ENCODE measurements around the gene ERC2.

The ERC2 gene

GRCh38 chr3:55988905-55989304, 479.4 kb downstream of the ERC2 start:
- no peak for TF ChIP-seq POLR2A (IDR thresholded peaks at IDR 0.05; ENCODE audit: extremely low read depth, insufficient read length)
- no peak for TF ChIP-seq MAX (IDR thresholded peaks at IDR 0.05; ENCODE audit: low read depth, low read length)
- TF ChIP-seq MYC (IDR thresholded peaks at IDR 0.05; ENCODE audit: low read depth, low read length), result no peak
- no peak for TF ChIP-seq CTCF (IDR thresholded peaks at IDR 0.05; ENCODE audit: low read depth, low read length)
- no peak for DNase-seq (ENCODE audit: low read depth)
- no peak overlapping the region for H3K4me3 ChIP-seq (ENCODE audit: low read depth, low read length)

GRCh38 chr3:55984626-55985025, 483.6 kb downstream of the ERC2 start:
- no peak overlapping the region for H3K4me3 ChIP-seq (ENCODE audit: low read depth, low read length)
- TF ChIP-seq MAX (IDR thresholded peaks at IDR 0.05; ENCODE audit: low read depth, low read length) (no peak), CTCF (IDR thresholded peaks at IDR 0.05; ENCODE audit: low read depth, low read length) (no peak), POLR2A (IDR thresholded peaks at IDR 0.05; ENCODE audit: extremely low read depth, insufficient read length) (no peak), MYC (IDR thresholded peaks at IDR 0.05; ENCODE audit: low read depth, low read length) (no peak)
- no peak for DNase-seq (ENCODE audit: low read depth)

GRCh38 chr3:55978953-55979352, 489.3 kb downstream of the ERC2 start:
- DNase-seq (ENCODE audit: low read depth), result no peak
- no peak overlapping the region for H3K4me3 ChIP-seq (ENCODE audit: low read depth, low read length)
- no peak for TF ChIP-seq MYC (IDR thresholded peaks at IDR 0.05; ENCODE audit: low read depth, low read length)
- no peak for TF ChIP-seq POLR2A (IDR thresholded peaks at IDR 0.05; ENCODE audit: extremely low read depth, insufficient read length)
- TF ChIP-seq CTCF (IDR thresholded peaks at IDR 0.05; ENCODE audit: low read depth, low read length), result no peak
- no peak for TF ChIP-seq MAX (IDR thresholded peaks at IDR 0.05; ENCODE audit: low read depth, low read length)

GRCh38 chr3:55974421-55975165, 493.7 kb downstream of the ERC2 start:
- no peak overlapping the region for H3K4me3 ChIP-seq (ENCODE audit: low read depth, low read length)
- DNase-seq (ENCODE audit: low read depth), result no peak
- TF ChIP-seq MAX (IDR thresholded peaks at IDR 0.05; ENCODE audit: low read depth, low read length) (no peak), POLR2A (IDR thresholded peaks at IDR 0.05; ENCODE audit: extremely low read depth, insufficient read length) (no peak), CTCF (IDR thresholded peaks at IDR 0.05; ENCODE audit: low read depth, low read length) (no peak), MYC (IDR thresholded peaks at IDR 0.05; ENCODE audit: low read depth, low read length) (no peak)

- TF ChIP-seq CTCF (IDR thresholded peaks at IDR 0.05; ENCODE audit: low read depth, low read length), result no peak
- no peak for TF ChIP-seq POLR2A (IDR thresholded peaks at IDR 0.05; ENCODE audit: extremely low read depth, insufficient read length)
- no peak for TF ChIP-seq MAX (IDR thresholded peaks at IDR 0.05; ENCODE audit: low read depth, low read length)
- TF ChIP-seq MYC (IDR thresholded peaks at IDR 0.05; ENCODE audit: low read depth, low read length), result no peak
- no peak for DNase-seq (ENCODE audit: low read depth)
- no peak overlapping the region for H3K4me3 ChIP-seq (ENCODE audit: low read depth, low read length)
These were observed 498.6 kb downstream of the ERC2 start for GRCh38 chr3:55969634-55970033.

All from NB4 (cell line).